SK-N-MC (cell line): ENCODE measurements around the gene TIPRL.

Experiments
- EZH2 ChIP-seq: fragments of 200-600 bp; sonication (generic); IDR thresholded peaks from one replicate; pipeline ENCODE4 v1.6.1; 2017; ENCODE audit warnings: antibody characterized with exemption
- FOXP2 ChIP-seq: optimal IDR thresholded peaks from 2 replicates; pipeline ENCODE3; 2011; ENCODE audit warnings: mild to moderate bottlenecking, moderate library complexity; ENCODE audit not compliant: insufficient read depth; ENCODE audit errors: extremely low read length, control extremely low read depth
- POLR2AphosphoS5 ChIP-seq: IDR thresholded peaks from 2 replicates; pipeline ENCODE4 v1.6.1; 2012; ENCODE audit warnings: mild to moderate bottlenecking, low read depth, low read length, borderline replicate concordance

GRCh38 chr1:168230709-168231108 lies 51.9 kb downstream of the TIPRL start:
- TF ChIP-seq POLR2AphosphoS5 = no peak
- TF ChIP-seq EZH2 = no peak
- no peak for TF ChIP-seq FOXP2
